Measurements from ENCODE around the gene USP7. TPM values are rescaled to one million over a fixed set of nuclear protein-coding genes. Genes with fewer than 3 reads are reported as not detected.

Gene USP7
- total RNA-seq, 1 donor from 2014 or later = 136 TPM

GRCh38 chr16:8963010-8963820 lies 491 bp downstream of the USP7 start:
- Mint-ChIP-seq H3K9me3 (no peaks in the 10 kb centered on the region), H3K4me3 (peak overlapping the region; percentile 54), H3K27me3 (ENCODE audit: low read depth) (no peaks in the 10 kb centered on the region), H3K4me1 (peaks cover 50% of the 10 kb centered on the region), H3K36me3 (no peaks in the 10 kb centered on the region), H3K27ac (no peak overlapping the region)
- TF ChIP-seq CTCF (IDR thresholded peaks at IDR 0.05; ENCODE audit: unreplicated experiment) = no peak
- peak in 1 of 2 experiments; percentile 55 for DNase-seq (ENCODE audit: low spot score in 2 of 2, unreplicated experiment in 2 of 2)

DNA sequence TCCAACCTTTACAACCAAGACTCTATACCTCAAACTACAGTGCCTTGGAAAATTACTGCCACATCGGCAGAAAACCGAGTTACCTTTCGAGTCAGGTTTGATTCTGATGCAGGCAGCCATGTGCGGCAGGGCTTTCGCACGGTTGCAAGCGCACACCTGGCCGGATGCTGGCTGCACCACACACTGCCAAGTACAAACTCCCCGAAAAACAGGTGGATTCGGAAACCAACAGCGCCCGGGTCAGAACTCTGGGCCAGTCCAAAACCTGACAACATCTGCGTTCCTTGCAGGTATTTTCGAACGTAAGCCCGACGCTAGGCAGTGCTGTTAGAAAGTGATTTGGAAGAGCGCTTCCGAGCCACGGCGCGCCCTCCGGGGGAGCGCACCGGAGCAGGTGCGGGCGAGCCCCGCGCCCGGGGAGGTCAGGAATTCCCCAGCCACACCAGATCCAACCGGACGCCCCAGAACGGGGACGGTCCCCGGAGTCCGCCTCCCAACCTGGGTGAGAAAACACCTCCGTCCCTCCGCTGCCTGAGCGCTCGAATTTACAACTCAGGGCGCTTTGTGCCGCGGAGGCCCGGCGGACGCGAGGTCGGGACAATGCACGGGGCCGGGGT lies 1.2 kb downstream of the USP7 start:
- Mint-ChIP-seq H3K36me3 (no peaks in the 10 kb centered on the region), H3K27ac (peak overlapping the region; percentile 87), H3K4me3 (peak overlapping the region; percentile 84), H3K4me1 (peaks cover 54% of the 10 kb centered on the region), H3K27me3 (ENCODE audit: low read depth) (no peaks in the 10 kb centered on the region), H3K9me3 (no peaks in the 10 kb centered on the region)
- DNase-seq (ENCODE audit: low spot score in 2 of 2, unreplicated experiment in 2 of 2) = peak in 1 of 2 experiments; percentile 54
- no peak for TF ChIP-seq CTCF (IDR thresholded peaks at IDR 0.05; ENCODE audit: unreplicated experiment)

DNA sequence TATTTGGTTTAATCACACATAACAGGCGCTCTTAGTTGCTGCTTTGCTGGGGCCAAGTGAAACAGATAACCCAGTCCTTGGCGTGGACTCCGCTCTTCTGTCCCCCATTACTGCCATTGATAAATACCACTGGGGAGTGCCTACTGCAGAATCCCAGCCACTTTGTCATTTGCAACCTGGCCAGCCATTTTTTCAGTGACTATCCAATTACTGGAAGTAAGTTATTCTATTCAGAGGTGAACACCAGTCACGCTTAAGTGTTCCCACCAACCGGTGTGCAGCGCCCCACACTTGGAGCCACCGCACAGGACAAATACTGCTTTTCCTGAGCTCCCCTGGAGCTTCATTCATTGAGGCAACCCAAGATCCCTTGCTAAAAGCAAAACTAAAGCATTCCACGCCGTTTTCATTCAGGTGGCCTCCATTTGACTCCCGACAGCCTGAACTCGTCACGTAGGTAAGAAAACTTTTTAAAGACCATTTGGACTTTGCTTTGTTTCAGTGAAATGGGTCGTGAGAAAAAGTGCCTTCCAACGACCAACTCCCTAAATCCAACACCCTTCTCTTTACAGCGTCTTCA lies 1.8 kb downstream of the USP7 start:
- no peak for TF ChIP-seq CTCF (IDR thresholded peaks at IDR 0.05; ENCODE audit: unreplicated experiment)
- DNase-seq (ENCODE audit: low spot score in 2 of 2, unreplicated experiment in 2 of 2) = no peak
- Mint-ChIP-seq H3K27ac (peak overlapping the region; percentile 87), H3K4me3 (peak overlapping the region; percentile 84), H3K36me3 (no peaks in the 10 kb centered on the region), H3K9me3 (no peaks in the 10 kb centered on the region), H3K27me3 (ENCODE audit: low read depth) (no peaks in the 10 kb centered on the region), H3K4me1 (peaks cover 53% of the 10 kb centered on the region)

- no peaks in the 10 kb centered on the region for H3K27me3 Mint-ChIP-seq (ENCODE audit: low read depth)
- peaks cover 61% of the 10 kb centered on the region for H3K4me1 Mint-ChIP-seq
- no peak for DNase-seq (ENCODE audit: low spot score in 2 of 2, unreplicated experiment in 2 of 2)
- no peaks in the 10 kb centered on the region for H3K36me3 Mint-ChIP-seq
- no peaks in the 10 kb centered on the region for H3K9me3 Mint-ChIP-seq
- no peak for TF ChIP-seq CTCF (IDR thresholded peaks at IDR 0.05; ENCODE audit: unreplicated experiment)
- H3K27ac Mint-ChIP-seq = peak overlapping the region; percentile 34
- peak overlapping the region; percentile 46 for H3K4me3 Mint-ChIP-seq
These were observed 3.0 kb downstream of the USP7 start for GRCh38 chr16:8960788-8961109.

- H3K4me3 Mint-ChIP-seq = peak overlapping the region; percentile 46
- peaks cover 63% of the 10 kb centered on the region for H3K4me1 Mint-ChIP-seq
- no peak for TF ChIP-seq CTCF (IDR thresholded peaks at IDR 0.05; ENCODE audit: unreplicated experiment)
- no peaks in the 10 kb centered on the region for H3K9me3 Mint-ChIP-seq
- H3K27me3 Mint-ChIP-seq (ENCODE audit: low read depth) = no peaks in the 10 kb centered on the region
- H3K27ac Mint-ChIP-seq = peak overlapping the region; percentile 34
- DNase-seq (ENCODE audit: low spot score in 2 of 2, unreplicated experiment in 2 of 2) = no peak
- no peaks in the 10 kb centered on the region for H3K36me3 Mint-ChIP-seq
These were observed 3.6 kb downstream of the USP7 start for GRCh38 chr16:8959921-8960787.
